Stimulated activated CD4-positive, alpha-beta T cell treated with anti-CD3 and anti-CD28 coated beads, Interleukin-12 subunit alpha, Interleukin-12 subunit beta, amount 100 ng/mL, for 24 hours (primary cell): ENCODE results near the gene RBMX.
"Not testable (repeated sequence)": the region's sequence is repeated elsewhere in the genome, so short reads cannot be mapped to it uniquely, and the experiment has no call there.

Experiments
- DNase-seq, 2 experiments: peaks; one replicate each; pipeline ENCODE4 v3.0.0-alpha.2; 2020; ENCODE audit warnings: low read depth in 2 of 2

The RBMX gene

GRCh38 chrX:136880452-136881013, at the start of gene RBMX:
Gene RBMX (minus strand): TSS chrX:136880725. CDS start chrX:136879427, 1,298 bp downstream.
- peak; percentile 78 to 84 for DNase-seq

DNA sequence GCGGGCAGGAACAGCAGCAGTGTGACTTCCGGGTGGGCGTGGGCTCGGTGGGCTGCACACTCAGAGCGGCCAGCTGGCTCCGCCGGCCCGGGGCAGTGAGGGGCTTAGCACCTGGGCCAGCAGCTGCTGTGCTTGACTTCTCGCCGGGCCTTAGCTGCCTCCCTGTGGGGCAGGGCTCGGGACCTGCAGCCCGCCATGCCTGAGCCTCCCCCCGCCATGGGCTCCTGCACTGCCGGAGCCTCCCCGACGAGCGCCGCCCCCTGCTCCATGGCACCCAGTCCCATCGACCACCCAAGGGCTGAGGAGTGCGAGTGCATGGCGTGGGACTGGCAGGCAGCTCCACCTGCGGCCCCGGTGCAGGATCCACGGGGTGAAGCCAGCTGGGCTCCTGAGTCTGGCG, 40.9 kb upstream of the RBMX start:
- not testable (repeated sequence) for DNase-seq

DNA sequence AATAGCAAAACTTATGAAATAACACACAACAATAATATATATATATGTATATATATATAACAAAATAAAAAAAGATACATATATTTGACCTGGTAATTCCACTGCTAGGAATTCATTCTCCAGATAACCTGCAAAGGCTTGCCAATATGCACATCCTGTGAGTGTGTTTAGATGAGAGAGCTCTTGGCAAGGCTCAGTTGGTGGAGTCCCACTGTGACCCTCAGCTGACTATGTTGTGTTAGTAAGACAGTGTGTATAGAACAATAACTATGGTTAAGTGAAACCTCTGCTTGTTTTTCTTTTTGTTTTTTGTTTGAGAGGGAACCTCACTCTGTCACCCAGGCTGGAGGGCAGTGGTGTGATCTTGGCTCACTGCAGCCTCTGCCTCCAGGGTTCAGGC, 39.5 kb upstream of the RBMX start:
- no peak for DNase-seq

- no peak for DNase-seq
These were observed 36.3 kb upstream of the RBMX start for GRCh38 chrX:136916827-136917226.

DNA sequence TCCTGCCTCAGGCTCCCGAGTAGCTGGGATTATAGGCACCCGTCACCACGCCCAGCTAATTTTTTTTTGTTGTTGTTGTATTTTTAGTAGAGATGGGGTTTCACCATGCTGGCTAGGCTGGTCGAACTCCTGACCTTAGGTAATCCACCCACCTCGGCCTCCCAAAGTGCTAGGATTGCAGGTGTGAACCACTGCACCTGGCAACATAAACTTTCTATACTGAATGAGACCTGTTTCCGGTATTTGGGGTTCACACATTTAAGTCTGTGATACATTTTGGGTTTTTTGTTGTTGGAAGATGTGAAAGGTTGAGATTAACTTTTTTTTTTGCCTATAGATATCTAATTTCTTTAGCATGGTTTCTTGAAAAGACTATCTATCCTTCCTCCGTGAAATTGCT, 31.1 kb upstream of the RBMX start:
- not testable (repeated sequence) for DNase-seq

DNA sequence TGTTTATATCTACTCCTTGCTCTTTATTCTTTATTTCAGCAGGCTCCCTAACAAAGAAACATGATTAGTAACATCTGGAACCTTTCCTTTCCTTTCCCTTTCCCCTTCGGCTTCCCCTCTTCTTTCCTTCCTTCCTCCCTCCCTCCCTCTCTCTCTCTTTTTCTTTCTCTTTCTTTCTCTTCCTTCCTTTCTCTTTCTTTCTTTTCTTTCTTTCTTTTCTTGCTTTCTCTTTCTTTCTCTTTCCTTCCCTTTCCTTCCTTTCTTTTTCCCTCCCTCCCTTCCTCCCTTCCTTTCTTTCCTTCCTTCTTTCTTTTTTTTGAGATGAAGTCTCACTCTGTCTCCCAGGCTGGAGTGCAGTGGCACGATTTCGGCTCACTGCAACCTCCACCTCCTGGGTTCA, 30.7 kb upstream of the RBMX start:
- DNase-seq = no peak

DNA sequence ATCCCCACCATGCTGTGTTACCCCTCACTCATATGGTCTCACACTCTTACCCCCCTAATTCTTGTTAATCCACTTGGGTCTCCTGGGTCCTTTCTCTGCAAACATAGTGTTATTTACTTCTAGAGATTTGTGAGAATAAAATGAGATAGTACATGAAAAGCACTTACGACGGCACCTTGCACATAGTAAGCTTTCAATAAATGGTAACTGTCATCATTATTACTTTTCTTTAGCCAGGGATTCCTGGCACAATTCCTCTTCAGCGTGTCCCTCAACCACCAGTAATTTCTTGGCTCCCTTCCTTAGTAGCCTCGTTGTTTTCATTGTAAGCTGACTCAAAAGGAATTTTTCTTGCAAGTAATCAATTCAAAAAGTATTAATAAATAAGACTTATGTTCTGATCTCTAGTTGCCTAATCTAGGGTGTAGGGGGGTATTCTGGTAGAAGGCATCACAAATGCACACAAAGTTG, 30.1 kb upstream of the RBMX start:
- no peak for DNase-seq

DNA sequence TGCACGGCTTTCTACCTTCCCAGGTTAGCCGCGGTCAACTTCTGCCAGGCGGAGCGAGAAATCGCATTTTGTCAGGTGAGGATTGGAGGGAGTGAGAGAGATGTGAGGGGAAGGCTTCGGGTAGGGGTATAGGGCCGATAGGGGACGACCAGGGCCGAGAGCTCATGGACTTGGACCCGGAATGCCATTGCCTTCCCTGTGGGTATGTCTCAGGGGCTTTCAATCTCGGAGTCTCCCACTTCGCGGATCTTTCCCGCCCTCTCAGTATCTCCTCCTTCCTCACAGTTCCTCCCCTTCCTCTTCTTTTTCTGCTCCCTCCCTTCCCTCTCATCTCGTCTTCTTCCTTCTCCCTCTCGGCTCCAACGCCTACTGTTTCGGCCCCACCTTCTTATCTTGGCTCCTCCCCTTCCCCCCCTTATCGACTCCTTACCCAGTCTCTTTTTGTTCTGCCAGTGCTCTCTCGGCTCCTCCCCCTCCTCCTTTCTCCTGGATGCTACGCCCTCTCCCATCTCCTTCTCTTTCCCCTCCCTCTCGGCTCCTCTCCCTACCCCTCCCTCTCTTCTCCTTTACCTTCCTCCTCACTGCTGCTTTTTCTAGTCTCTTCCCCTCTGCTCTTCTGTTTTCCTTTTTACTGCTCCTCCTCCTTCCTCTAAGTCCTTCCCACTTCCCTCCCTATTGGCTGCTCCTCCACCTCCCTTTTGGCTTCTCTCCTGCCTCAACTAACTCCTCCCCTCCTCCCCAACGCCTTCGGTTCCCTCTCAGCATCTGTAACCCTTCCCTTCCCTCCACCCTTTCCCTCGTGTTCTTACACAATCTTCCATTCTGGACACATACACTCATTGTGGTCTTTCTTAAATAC, 29.4 kb upstream of the RBMX start:
- peak; percentile 13 to 61 for DNase-seq

GRCh38 chrX:136909119-136909705, 28.7 kb upstream of the RBMX start:
- DNase-seq = peak; percentile 54 to 59

DNA sequence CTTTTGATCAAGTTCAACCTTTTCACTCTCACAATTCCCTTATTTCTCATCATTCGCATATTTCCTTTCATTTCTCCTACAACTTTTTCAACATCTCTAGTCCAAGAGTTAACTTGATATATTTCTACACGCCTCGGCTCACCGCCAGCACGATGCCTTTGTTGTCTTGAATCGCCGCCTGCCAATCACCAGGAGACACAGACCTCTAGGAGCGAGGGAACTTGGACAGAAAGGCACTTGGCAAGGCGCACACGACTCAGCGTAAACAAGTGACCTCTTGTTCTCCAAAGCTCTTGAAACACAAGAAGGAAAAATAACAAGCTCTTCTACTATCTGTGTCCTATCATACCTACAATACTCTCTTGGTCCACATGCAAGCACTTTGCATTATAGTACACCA, 27.1 kb upstream of the RBMX start:
- no peak for DNase-seq

DNA sequence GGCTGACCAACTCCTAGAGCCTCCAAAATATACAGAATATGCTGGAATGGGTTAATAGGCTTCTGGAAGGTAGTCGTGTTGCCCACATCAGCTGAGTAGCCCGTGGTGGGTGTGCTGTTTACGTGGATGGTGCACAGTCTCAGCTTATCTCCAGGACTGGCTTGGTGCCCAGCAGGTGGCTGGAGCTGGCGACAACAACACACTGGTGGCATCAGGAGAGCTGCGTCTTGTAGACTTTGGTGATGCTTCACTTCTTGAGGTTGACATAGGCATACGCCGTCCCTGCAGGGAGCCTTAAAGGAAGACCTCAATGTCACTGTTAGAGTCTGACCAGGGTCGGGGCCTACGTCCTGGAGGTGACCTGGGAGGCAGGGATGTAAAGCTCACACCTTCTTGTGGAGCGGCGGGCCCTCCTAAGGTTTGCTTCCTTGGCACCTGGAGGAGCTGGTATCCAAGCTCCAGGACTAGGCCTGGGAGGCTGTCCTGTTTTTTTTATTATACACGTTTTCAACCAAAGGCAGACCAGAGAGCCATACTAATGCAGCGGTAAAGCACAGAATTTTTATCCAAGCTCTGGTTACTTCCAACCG, 26.5 kb upstream of the RBMX start:
- DNase-seq = no peak

GRCh38 chrX:136904067-136904466, 23.5 kb upstream of the RBMX start:
- DNase-seq = not testable (repeated sequence)

GRCh38 chrX:136900071-136900470, 19.5 kb upstream of the RBMX start:
- not testable (repeated sequence) for DNase-seq

- no peak for DNase-seq
These were observed 18.7 kb upstream of the RBMX start for GRCh38 chrX:136899221-136899620.

- DNase-seq = not testable (repeated sequence)
These were observed 18.2 kb upstream of the RBMX start for GRCh38 chrX:136898752-136899151.

- DNase-seq = no peak
These were observed 15.8 kb upstream of the RBMX start for GRCh38 chrX:136896121-136896914.

- DNase-seq = no peak
These were observed 11.9 kb upstream of the RBMX start for GRCh38 chrX:136892412-136892811.

GRCh38 chrX:136890596-136890995, 10.1 kb upstream of the RBMX start:
- not testable (repeated sequence) for DNase-seq

GRCh38 chrX:136889269-136889668, 8.7 kb upstream of the RBMX start:
- DNase-seq = no peak

GRCh38 chrX:136880003-136880451, 498 bp downstream of the RBMX start:
- no peak for DNase-seq

GRCh38 chrX:136879001-136879687, 1.4 kb downstream of the RBMX start:
- no peak for DNase-seq
